K562 (cell line): ENCODE data around the gene LAT. TPM values are rescaled to one million over a fixed set of nuclear protein-coding genes. Genes with fewer than 3 reads are reported as not detected.

Source experiments
- ATAC-seq: fragments of 200-7000 bp; cut with Tn5 transposase; 3 replicates; pipeline ENCODE4 v1.9.1; 2020; ENCODE audit warnings: moderate library complexity
- BruUV-seq: library from RNA; stranded (reverse); fragments of 400-500 nt; replicated peaks from 2 replicates; lab custom pipeline; 2021; lab: Mats Ljungman, UMichigan
- CTCF ChIA-PET: fragments of 300-600 bp; formaldehyde crosslinking; extraction: SDS; loops from one replicate; lab custom pipeline; 2021; ENCODE audit warnings: low intra/inter-chr PET ratio; lab: Yijun Ruan, JAX
- POLR2A ChIA-PET: fragments of 300-600, 350-650 bp; sonication (Branson Sonifier 250); formaldehyde crosslinking; extraction: SDS; loops from one replicate; lab custom pipeline; 2021; ENCODE audit warnings: antibody characterized with exemption, inconsistent platforms; lab: Yijun Ruan, JAX
- DNase-seq, 4 experiments: peaks; one replicate each; pipeline versions ENCODE4 v3.0.0 to v3.0.0-alpha.2; 2011 to 2018; ENCODE audit warnings: low spot score in 3 of 4, mixed read lengths in 3 of 4; ENCODE audit errors: extremely low read depth in 1 of 4
- FAIRE-seq: peaks from 2 replicates; lab custom pipeline; 2011; peaks lifted over from hg19 to GRCh38; lab: Jason Lieb, UNC
- H2AFZ ChIP-seq: 2 replicates; pipeline ENCODE4 v1.6.0; 2011; ENCODE audit warnings: low read depth, low read length, control low read depth, inconsistent platforms
- H3K27ac ChIP-seq: fragments of 200-600 bp; 3 replicates; pipeline ENCODE4 v1.8.0; 2011; ENCODE audit warnings: low read depth, mild to moderate bottlenecking, control low read depth, inconsistent platforms, low read length, moderate library complexity, mixed read lengths; ENCODE audit errors: extremely low read depth
- H3K27me3 ChIP-seq, 2 experiments: fragments of 300-600 bp in 1 of 2; 2 replicates in 1 of 2; 3 replicates in 1 of 2; pipeline versions ENCODE4 v1.6.0 to v1.8.0; 2011; ENCODE audit warnings: inconsistent platforms in 2 of 2, low read length in 2 of 2, mild to moderate bottlenecking in 1 of 2, mixed read lengths in 1 of 2, moderate library complexity in 1 of 2; ENCODE audit not compliant: control insufficient read depth in 2 of 2, insufficient read depth in 2 of 2
- H3K36me3 ChIP-seq: fragments of 300-600 bp; 3 replicates; pipeline ENCODE4 v1.8.0; 2011; ENCODE audit warnings: mild to moderate bottlenecking, low read length, inconsistent platforms; ENCODE audit not compliant: control insufficient read depth, insufficient read depth
- H3K4me1 ChIP-seq, 2 experiments: fragments of 200-600 bp in 1 of 2; replicated peaks in 1 of 2; 2 replicates in 1 of 2; 3 replicates in 1 of 2; pipeline versions ENCODE4 v1.5.1 to v1.8.0; 2011; ENCODE audit warnings: inconsistent platforms in 2 of 2, low read length in 2 of 2, mild to moderate bottlenecking in 1 of 2, mixed read lengths in 1 of 2, moderate library complexity in 1 of 2; ENCODE audit not compliant: control insufficient read depth in 2 of 2, insufficient read depth in 2 of 2
- H3K4me2 ChIP-seq: 2 replicates; pipeline ENCODE4 v1.6.1; 2011; ENCODE audit warnings: low read length, control low read depth, inconsistent platforms, mixed read lengths; ENCODE audit not compliant: insufficient read depth
- H3K4me3 ChIP-seq: fragments of 200-600 bp; sonication (generic), shearing (Covaris generic); 2 replicates; pipeline ENCODE4 v1.5.1; 2016; ENCODE audit warnings: control low read depth, inconsistent platforms
- H3K79me2 ChIP-seq: fragments of 200-600 bp; 3 replicates; pipeline ENCODE4 v1.8.0; 2011; ENCODE audit warnings: low read length, inconsistent platforms; ENCODE audit not compliant: control insufficient read depth, insufficient read depth
- H3K9ac ChIP-seq, 2 experiments: 2 replicates each; pipeline versions ENCODE4 v1.6.0 to v1.6.1; 2011; ENCODE audit warnings: low read depth in 2 of 2, low read length in 2 of 2, control low read depth in 1 of 2, inconsistent platforms in 1 of 2, mild to moderate bottlenecking in 1 of 2, mixed read lengths in 1 of 2; ENCODE audit not compliant: insufficient read depth in 1 of 2
- H3K9me1 ChIP-seq: one replicate; pipeline ENCODE4 v1.6.0; 2011; ENCODE audit warnings: inconsistent platforms, mild to moderate bottlenecking, low read length, moderate library complexity; ENCODE audit not compliant: control insufficient read depth, insufficient read depth
- H3K9me3 ChIP-seq: replicated peaks from 2 replicates; pipeline ENCODE4 v1.5.1; 2011; ENCODE audit warnings: low read depth, low read length, inconsistent platforms; ENCODE audit not compliant: control insufficient read depth, insufficient read depth
- H4K20me1 ChIP-seq: replicated peaks from 2 replicates; pipeline ENCODE4 v1.6.1; 2011; ENCODE audit warnings: low read length, inconsistent platforms, mixed read lengths; ENCODE audit not compliant: control insufficient read depth, insufficient read depth
- CAMTA2 ChIP-seq: fragments of 250-450 bp; sonication (Bioruptor Pico); conservative IDR thresholded peaks from 2 replicates; pipeline ENCODE4 v1.5.1; 2022
- CSDE1 ChIP-seq, 2 experiments: fragments of 450-650 bp; IDR thresholded peaks; 2 replicates each; pipeline ENCODE4 v1.6.1; 2016; ENCODE audit warnings: mild to moderate bottlenecking in 1 of 2
- ELF2 ChIP-seq: fragments of 250-450 bp; sonication (Bioruptor Pico); IDR thresholded peaks from 2 replicates; pipeline ENCODE4 v1.5.0; 2021; ENCODE audit warnings: mild to moderate bottlenecking
- GTF2A2 ChIP-seq: IDR thresholded peaks from 2 replicates; pipeline ENCODE4 v1.6.1; 2016; ENCODE audit warnings: mild to moderate bottlenecking, missing genetic modification characterization, missing compliant biosample characterization
- HDAC2 ChIP-seq: fragments of 450-650 bp; IDR thresholded peaks from 2 replicates; pipeline ENCODE4 v1.6.1; 2016; ENCODE audit warnings: mild to moderate bottlenecking
- ILF3 ChIP-seq: fragments of 450-650 bp; IDR thresholded peaks from 2 replicates; pipeline ENCODE4 v1.6.1; 2018; ENCODE audit warnings: antibody characterized with exemption, mild to moderate bottlenecking, moderate library complexity, borderline replicate concordance
- L3MBTL2 ChIP-seq: fragments of 450-650 bp; IDR thresholded peaks from 2 replicates; pipeline ENCODE4 v1.6.1; 2016; ENCODE audit warnings: mild to moderate bottlenecking, moderate library complexity
- TGIF2 ChIP-seq: sonication (generic); formaldehyde crosslinking; IDR thresholded peaks from 2 replicates; pipeline ENCODE4 v1.8.1; 2022; ENCODE audit warnings: mild to moderate bottlenecking, missing genetic modification reagents, moderate library complexity
- ZNF354B ChIP-seq: fragments of 250-450 bp; sonication (Bioruptor Pico); IDR thresholded peaks from 2 replicates; pipeline ENCODE4 v1.4.0; 2020
- ZNF589 ChIP-seq: fragments of 200-800 bp; sonication (Bioruptor generic); IDR thresholded peaks from 2 replicates; pipeline ENCODE4 v1.6.1; 2016; ENCODE audit warnings: low read depth, missing genetic modification characterization, missing compliant biosample characterization
- WGBS: fragments of 100-300 bp; shearing (Covaris generic); methylation state at CpG from one replicate; pipeline ENCODE4 v1.1.6; 2016; ENCODE audit warnings: low coverage, mixed read lengths; ENCODE audit not compliant: insufficient coverage; ENCODE audit errors: missing lambda C conversion rate; 5-methylcytosine and 5-hydroxymethylcytosine counted together
- in situ Hi-C: fragments of 300-500 bp; cut with MboI; formaldehyde crosslinking; loops from 4 replicates; pipeline ENCODE4 v1.15.0; 2018; ENCODE audit warnings: inconsistent platforms, mixed read lengths
- intact Hi-C: fragments of 100-400 bp; cut with micrococcal nuclease; formaldehyde crosslinking; loops from 2 replicates; pipeline ENCODE4 v1.14.2; 2022
- polyA plus RNA-seq, 8 experiments: library from polyadenylated mRNA; depleted of rRNA in 4 of 8; stranded (reverse) in 5 of 8; unstranded in 3 of 8; fragments of >200 nt; fragmentation: Nextera tagmentation in 2 of 8; fragmentation: Illumina TruSeq in 1 of 8; extraction: Ambion mirVana in 2 of 8; extraction: Trizol in 1 of 8; gene quantifications; 2 replicates each; pipeline versions ENCODE4 v1.2.1 to v1.2.3, GENCODE V29; 2011 to 2014; ENCODE audit warnings: inconsistent platforms in 1 of 8, missing spikeins in 1 of 8
- total RNA-seq, 7 experiments: library from RNA; depleted of rRNA in 6 of 7; stranded (reverse); fragments of >200 nt in 6 of 7; fragmentation: Illumina TruSeq in 2 of 7; extraction: Trizol in 2 of 7; gene quantifications; 2 replicates each; pipeline versions ENCODE4 v1.2.1 to v1.2.3, GENCODE V29; 2011 to 2021; ENCODE audit warnings: low replicate concordance in 1 of 7
- TF ChIP-seq, protein P1 (sequence below): fragments of 200-800 bp; sonication (Bioruptor generic); IDR thresholded peaks from 2 replicates; pipeline ENCODE4 v1.6.1; 2016; ENCODE audit warnings: missing genetic modification characterization, missing compliant biosample characterization
- TF ChIP-seq, protein P2 (sequence below), 3 experiments: IDR thresholded peaks in 2 of 3; conservative IDR thresholded peaks in 1 of 3; 2 replicates each; pipeline ENCODE4 v1.5.1; 2011 to 2012; ENCODE audit warnings: low read length in 3 of 3, mild to moderate bottlenecking in 3 of 3, control low read depth in 2 of 3, improper control_type of control experiment in 1 of 3, inconsistent platforms in 1 of 3, low read depth in 1 of 3, mixed read lengths in 1 of 3, moderate library complexity in 1 of 3; ENCODE audit not compliant: insufficient read depth in 2 of 3
- TF ChIP-seq, protein P3 (sequence below): fragments of 200-800 bp; sonication (Bioruptor generic); IDR thresholded peaks from 2 replicates; pipeline ENCODE4 v1.6.1; 2017; ENCODE audit warnings: missing genetic modification characterization, missing compliant biosample characterization

LAT gene
- total and polyA plus RNA-seq, 9 of the 15 experiments (the other 6 are each of a cell fraction or from before 2014, with no cell fraction given), result 0.40 to 4.2 (median 1.3) TPM

DNA sequence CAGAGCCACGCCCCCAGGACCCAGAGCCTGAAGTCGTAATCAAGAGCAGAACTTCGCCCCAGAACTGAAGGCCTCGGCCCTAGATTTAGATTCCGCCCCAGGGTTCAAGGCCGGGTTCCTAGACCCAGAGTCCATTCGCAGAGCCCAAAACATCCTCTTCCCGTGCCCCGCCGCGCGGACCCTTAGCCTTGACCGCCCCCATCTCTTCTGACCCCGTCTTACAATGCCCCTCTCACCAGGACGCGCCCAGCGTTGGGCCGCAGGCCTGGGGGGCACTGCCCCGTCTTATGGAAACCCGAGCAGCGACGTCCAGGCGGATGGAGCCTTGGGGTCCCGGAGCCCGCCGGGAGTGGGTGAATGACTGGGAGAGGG, 48.1 kb upstream of the LAT start (continued):
- TF ChIP-seq ELF2 (CRISPR knock-in tag) (no peak), L3MBTL2 (no peak), CSDE1 (IDR thresholded peaks at IDR 0.05) (no peak), TGIF2 (no peak), CAMTA2 (CRISPR knock-in tag) (no peak), ZNF589 (CRISPR knock-in tag) (no peak), HDAC2 (no peak), GTF2A2 (no peak)

DNA sequence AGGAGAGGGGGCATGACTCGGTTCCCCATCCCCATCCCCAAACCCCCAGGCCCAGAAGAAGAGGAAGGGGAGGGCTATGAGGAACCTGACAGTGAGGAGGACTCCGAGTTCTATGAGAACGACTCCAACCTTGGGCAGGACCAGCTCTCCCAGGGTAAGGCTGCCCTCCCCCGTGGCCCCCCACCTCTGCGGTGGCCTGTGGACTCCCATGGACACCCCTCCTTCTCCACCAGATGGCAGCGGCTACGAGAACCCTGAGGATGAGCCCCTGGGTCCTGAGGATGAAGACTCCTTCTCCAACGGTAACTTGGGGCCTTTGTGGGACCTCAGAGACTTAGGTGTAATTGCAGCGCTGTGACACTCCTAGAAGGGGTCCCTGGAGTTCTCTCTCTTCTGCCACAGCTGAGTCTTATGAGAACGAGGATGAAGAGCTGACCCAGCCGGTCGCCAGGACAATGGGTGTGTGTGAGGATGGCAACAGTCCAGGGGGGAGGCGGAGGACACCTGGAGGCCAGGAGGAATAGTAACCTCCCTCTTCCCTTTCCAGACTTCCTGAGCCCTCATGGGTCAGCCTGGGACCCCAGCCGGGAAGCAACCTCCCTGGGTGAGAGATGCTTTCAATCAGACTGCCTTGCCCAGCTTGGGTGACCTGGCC, 47.5 kb upstream of the LAT start:
- Histone ChIP-seq H3K4me2 (no peak overlapping the region), H3K79me2 (peaks cover 9% of the 10 kb centered on the region), H2AFZ (peak overlapping the region; percentile 89), H3K27ac (no peak overlapping the region), H3K4me3 (no peak overlapping the region), H3K9me3 (no peaks in the 10 kb centered on the region), H3K4me1 (peaks cover 8 to 44% of the 10 kb centered on the region in 2 experiments; a peak in 4 of 5 replicates), H3K36me3 (no peaks in the 10 kb centered on the region), H3K9ac (peak overlapping the region in 1 of 2 experiments; percentile 72; a peak in 3 of 4 replicates), H3K9me1 (no peaks in the 10 kb centered on the region), H4K20me1 (no peaks in the 10 kb centered on the region), H3K27me3 (no peaks in the 10 kb centered on the region)
- ChIA-PET CTCF (interaction anchor here (1.4 kb wide), 1 partner anchor 8 kb away, joined by 4 read pairs; no protein-coding TSS in a partner anchor), POLR2A (interaction anchor here (1.2 kb wide), 1 partner anchor 97 kb away, joined by 4 read pairs; no protein-coding TSS in a partner anchor)
- in situ Hi-C loops (loop anchor here (25.0 kb wide), 1 partner anchor 500 kb away; no protein-coding TSS in a partner anchor), intact Hi-C loops (loop anchor here (5.0 kb wide), 1 partner anchor 55 kb away; no protein-coding TSS in a partner anchor)
- WGBS, result 62% methylated on average over 12 of the region's 14 CpGs
- BruUV-seq, result no TSS peak
- DNase-seq, result no peak
- 0 out of 3 replicates have a peak, but pooled peaks have one; percentile 5 for ATAC-seq
- FAIRE-seq, result no peak
- TF ChIP-seq, protein P1, sequence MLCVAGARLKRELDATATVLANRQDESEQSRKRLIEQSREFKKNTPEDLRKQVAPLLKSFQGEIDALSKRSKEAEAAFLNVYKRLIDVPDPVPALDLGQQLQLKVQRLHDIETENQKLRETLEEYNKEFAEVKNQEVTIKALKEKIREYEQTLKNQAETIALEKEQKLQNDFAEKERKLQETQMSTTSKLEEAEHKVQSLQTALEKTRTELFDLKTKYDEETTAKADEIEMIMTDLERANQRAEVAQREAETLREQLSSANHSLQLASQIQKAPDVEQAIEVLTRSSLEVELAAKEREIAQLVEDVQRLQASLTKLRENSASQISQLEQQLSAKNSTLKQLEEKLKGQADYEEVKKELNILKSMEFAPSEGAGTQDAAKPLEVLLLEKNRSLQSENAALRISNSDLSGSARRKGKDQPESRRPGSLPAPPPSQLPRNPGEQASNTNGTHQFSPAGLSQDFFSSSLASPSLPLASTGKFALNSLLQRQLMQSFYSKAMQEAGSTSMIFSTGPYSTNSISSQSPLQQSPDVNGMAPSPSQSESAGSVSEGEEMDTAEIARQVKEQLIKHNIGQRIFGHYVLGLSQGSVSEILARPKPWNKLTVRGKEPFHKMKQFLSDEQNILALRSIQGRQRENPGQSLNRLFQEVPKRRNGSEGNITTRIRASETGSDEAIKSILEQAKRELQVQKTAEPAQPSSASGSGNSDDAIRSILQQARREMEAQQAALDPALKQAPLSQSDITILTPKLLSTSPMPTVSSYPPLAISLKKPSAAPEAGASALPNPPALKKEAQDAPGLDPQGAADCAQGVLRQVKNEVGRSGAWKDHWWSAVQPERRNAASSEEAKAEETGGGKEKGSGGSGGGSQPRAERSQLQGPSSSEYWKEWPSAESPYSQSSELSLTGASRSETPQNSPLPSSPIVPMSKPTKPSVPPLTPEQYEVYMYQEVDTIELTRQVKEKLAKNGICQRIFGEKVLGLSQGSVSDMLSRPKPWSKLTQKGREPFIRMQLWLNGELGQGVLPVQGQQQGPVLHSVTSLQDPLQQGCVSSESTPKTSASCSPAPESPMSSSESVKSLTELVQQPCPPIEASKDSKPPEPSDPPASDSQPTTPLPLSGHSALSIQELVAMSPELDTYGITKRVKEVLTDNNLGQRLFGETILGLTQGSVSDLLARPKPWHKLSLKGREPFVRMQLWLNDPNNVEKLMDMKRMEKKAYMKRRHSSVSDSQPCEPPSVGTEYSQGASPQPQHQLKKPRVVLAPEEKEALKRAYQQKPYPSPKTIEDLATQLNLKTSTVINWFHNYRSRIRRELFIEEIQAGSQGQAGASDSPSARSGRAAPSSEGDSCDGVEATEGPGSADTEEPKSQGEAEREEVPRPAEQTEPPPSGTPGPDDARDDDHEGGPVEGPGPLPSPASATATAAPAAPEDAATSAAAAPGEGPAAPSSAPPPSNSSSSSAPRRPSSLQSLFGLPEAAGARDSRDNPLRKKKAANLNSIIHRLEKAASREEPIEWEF (CRISPR knock-in tag), result no peak
- TF ChIP-seq ILF3 (no peak), ZNF354B (CRISPR knock-in tag) (no peak)
- TF ChIP-seq, protein P2, sequence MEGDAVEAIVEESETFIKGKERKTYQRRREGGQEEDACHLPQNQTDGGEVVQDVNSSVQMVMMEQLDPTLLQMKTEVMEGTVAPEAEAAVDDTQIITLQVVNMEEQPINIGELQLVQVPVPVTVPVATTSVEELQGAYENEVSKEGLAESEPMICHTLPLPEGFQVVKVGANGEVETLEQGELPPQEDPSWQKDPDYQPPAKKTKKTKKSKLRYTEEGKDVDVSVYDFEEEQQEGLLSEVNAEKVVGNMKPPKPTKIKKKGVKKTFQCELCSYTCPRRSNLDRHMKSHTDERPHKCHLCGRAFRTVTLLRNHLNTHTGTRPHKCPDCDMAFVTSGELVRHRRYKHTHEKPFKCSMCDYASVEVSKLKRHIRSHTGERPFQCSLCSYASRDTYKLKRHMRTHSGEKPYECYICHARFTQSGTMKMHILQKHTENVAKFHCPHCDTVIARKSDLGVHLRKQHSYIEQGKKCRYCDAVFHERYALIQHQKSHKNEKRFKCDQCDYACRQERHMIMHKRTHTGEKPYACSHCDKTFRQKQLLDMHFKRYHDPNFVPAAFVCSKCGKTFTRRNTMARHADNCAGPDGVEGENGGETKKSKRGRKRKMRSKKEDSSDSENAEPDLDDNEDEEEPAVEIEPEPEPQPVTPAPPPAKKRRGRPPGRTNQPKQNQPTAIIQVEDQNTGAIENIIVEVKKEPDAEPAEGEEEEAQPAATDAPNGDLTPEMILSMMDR (IDR thresholded peaks at IDR 0.05 in 2 of 3, conservative IDR thresholded peaks at IDR 0.05 in 1 of 3; ENCODE audit: insufficient read depth in 2 of 3, low read depth in 1 of 3, low read length in 3 of 3), result peak in 2 of 3 experiments; percentile 5 to 17; a peak in 1 of 6 replicates
- TF ChIP-seq, protein P3, sequence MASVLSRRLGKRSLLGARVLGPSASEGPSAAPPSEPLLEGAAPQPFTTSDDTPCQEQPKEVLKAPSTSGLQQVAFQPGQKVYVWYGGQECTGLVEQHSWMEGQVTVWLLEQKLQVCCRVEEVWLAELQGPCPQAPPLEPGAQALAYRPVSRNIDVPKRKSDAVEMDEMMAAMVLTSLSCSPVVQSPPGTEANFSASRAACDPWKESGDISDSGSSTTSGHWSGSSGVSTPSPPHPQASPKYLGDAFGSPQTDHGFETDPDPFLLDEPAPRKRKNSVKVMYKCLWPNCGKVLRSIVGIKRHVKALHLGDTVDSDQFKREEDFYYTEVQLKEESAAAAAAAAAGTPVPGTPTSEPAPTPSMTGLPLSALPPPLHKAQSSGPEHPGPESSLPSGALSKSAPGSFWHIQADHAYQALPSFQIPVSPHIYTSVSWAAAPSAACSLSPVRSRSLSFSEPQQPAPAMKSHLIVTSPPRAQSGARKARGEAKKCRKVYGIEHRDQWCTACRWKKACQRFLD (CRISPR knock-in tag), result no peak
